HepG2 (cell line): ENCODE measurements around the gene LRRN2.

Source experiments
- HMG20A ChIP-seq: IDR thresholded peaks from 2 replicates; pipeline ENCODE4 v1.6.1; 2016; ENCODE audit warnings: borderline replicate concordance
- REST ChIP-seq, 2 experiments: IDR thresholded peaks; 2 replicates each; pipeline ENCODE4 v1.6.1; 2011 to 2012; ENCODE audit warnings: low read length in 2 of 2, borderline replicate concordance in 1 of 2, low read depth in 1 of 2, mild to moderate bottlenecking in 1 of 2, moderate library complexity in 1 of 2
- SMC3 ChIP-seq: IDR thresholded peaks from 2 replicates; pipeline ENCODE4 v1.6.1; 2011; ENCODE audit warnings: low read length, improper control_type of control experiment
- TF ChIP-seq, protein P1 (sequence below): sonication (generic); formaldehyde crosslinking; IDR thresholded peaks from 2 replicates; pipeline ENCODE4 v1.5.0; 2020; ENCODE audit warnings: mild to moderate bottlenecking, missing genetic modification reagents, moderate library complexity

DNA sequence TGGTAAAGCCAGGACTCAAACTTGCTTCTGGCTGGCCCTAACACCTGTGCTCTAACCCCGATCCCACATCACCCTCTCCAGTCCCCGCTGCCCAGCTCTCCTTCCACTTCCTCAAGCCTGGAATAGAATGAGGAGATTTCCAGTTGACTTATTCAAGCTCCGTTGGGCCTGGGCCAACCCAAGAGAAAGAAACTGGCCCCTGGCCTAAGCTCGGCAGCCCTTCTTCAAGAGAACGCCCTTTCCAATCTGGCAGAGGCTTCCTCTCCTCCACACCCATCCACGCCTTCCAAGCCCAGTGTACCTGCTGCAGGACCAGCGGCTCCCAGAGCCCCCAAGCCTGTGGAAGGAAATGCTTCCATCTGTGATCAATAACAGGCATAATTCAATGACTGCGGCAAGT is 51.9 kb downstream of the LRRN2 start:
- TF ChIP-seq REST (IDR thresholded peaks at IDR 0.05; ENCODE audit: borderline replicate concordance in 1 of 2, low read depth in 1 of 2, low read length in 2 of 2) (no peak), HMG20A (CRISPR knock-in tag) (no peak), SMC3 (no peak)
- TF ChIP-seq, protein P1, sequence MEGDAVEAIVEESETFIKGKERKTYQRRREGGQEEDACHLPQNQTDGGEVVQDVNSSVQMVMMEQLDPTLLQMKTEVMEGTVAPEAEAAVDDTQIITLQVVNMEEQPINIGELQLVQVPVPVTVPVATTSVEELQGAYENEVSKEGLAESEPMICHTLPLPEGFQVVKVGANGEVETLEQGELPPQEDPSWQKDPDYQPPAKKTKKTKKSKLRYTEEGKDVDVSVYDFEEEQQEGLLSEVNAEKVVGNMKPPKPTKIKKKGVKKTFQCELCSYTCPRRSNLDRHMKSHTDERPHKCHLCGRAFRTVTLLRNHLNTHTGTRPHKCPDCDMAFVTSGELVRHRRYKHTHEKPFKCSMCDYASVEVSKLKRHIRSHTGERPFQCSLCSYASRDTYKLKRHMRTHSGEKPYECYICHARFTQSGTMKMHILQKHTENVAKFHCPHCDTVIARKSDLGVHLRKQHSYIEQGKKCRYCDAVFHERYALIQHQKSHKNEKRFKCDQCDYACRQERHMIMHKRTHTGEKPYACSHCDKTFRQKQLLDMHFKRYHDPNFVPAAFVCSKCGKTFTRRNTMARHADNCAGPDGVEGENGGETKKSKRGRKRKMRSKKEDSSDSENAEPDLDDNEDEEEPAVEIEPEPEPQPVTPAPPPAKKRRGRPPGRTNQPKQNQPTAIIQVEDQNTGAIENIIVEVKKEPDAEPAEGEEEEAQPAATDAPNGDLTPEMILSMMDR, result no peak
